ENCODE results near the gene BCL2.

BCL2 gene

GRCh38 chr18:63249771-63250170 is 69.8 kb downstream of the BCL2 start:
- no peak overlapping the region for H3K4me3 ChIP-seq (ENCODE audit: low read depth, low read length)
- TF ChIP-seq, protein P1, sequence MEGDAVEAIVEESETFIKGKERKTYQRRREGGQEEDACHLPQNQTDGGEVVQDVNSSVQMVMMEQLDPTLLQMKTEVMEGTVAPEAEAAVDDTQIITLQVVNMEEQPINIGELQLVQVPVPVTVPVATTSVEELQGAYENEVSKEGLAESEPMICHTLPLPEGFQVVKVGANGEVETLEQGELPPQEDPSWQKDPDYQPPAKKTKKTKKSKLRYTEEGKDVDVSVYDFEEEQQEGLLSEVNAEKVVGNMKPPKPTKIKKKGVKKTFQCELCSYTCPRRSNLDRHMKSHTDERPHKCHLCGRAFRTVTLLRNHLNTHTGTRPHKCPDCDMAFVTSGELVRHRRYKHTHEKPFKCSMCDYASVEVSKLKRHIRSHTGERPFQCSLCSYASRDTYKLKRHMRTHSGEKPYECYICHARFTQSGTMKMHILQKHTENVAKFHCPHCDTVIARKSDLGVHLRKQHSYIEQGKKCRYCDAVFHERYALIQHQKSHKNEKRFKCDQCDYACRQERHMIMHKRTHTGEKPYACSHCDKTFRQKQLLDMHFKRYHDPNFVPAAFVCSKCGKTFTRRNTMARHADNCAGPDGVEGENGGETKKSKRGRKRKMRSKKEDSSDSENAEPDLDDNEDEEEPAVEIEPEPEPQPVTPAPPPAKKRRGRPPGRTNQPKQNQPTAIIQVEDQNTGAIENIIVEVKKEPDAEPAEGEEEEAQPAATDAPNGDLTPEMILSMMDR (IDR thresholded peaks at IDR 0.05; ENCODE audit: low read depth, low read length, missing control alignments), result no peak
- DNase-seq (ENCODE audit: low read depth), result no peak

- DNase-seq (ENCODE audit: low read depth), result no peak
- no peak overlapping the region for H3K4me3 ChIP-seq (ENCODE audit: low read depth, low read length)
- TF ChIP-seq, protein P1 (IDR thresholded peaks at IDR 0.05; ENCODE audit: low read depth, low read length, missing control alignments), result no peak
These were observed 71.6 kb downstream of the BCL2 start for GRCh38 chr18:63247926-63248325.

GRCh38 chr18:63247506-63247905 is 72.1 kb downstream of the BCL2 start:
- no peak for DNase-seq (ENCODE audit: low read depth)
- TF ChIP-seq, protein P1 (IDR thresholded peaks at IDR 0.05; ENCODE audit: low read depth, low read length, missing control alignments), result no peak

DNA sequence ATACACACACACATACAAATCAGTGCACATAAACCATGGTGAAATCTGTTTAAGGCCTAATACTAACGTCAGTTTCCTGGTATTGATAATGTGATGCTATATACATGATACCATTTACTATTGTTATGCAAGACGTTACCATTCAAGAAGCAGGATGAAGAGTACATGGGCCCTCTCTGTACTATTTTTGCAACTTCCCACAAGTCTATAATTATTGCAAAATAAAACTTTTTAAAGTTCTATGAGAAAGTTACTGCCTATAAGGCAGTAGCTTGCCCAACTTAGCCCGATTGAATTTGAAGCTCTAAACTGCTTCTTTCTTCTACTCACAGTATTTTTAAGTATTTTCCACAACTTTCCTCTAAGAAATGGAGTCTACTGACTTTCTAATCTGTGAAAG is 74.0 kb downstream of the BCL2 start:
- DNase-seq (ENCODE audit: low read depth), result no peak
- TF ChIP-seq, protein P1 (IDR thresholded peaks at IDR 0.05; ENCODE audit: low read depth, low read length, missing control alignments), result no peak
- no peak overlapping the region for H3K4me3 ChIP-seq (ENCODE audit: low read depth, low read length)

More at GRCh38 chr18:63247506-63247905, 72.1 kb downstream of the BCL2 start:
- no peak overlapping the region for H3K4me3 ChIP-seq (ENCODE audit: low read depth, low read length)

DNA sequence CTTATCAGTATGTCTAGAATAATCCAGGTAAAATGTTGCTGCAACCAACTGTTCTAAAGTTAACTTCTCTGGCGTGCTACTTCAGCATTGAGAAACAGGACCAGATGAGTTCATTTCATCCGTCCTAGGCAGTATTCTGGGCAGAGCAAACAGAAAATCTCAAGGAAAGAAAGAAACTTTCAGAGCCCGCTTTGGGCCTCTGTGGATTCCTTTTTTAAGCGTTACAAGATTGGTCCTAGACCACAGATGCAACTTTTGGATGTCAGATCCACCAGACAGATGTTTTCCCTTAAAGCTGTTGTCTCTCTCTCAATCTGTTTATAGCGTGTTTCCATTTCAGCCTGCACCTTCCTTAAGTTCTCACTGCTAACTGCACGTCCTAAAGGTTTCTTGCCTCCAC is 75.0 kb downstream of the BCL2 start:
- TF ChIP-seq, protein P1 (IDR thresholded peaks at IDR 0.05; ENCODE audit: low read depth, low read length, missing control alignments), result no peak
- no peak overlapping the region for H3K4me3 ChIP-seq (ENCODE audit: low read depth, low read length)
- no peak for DNase-seq (ENCODE audit: low read depth)

GRCh38 chr18:63241760-63242159 is 77.8 kb downstream of the BCL2 start:
- DNase-seq (ENCODE audit: low read depth), result no peak
- H3K4me3 ChIP-seq (ENCODE audit: low read depth, low read length), result no peak overlapping the region
- TF ChIP-seq, protein P1 (IDR thresholded peaks at IDR 0.05; ENCODE audit: low read depth, low read length, missing control alignments), result no peak

DNA sequence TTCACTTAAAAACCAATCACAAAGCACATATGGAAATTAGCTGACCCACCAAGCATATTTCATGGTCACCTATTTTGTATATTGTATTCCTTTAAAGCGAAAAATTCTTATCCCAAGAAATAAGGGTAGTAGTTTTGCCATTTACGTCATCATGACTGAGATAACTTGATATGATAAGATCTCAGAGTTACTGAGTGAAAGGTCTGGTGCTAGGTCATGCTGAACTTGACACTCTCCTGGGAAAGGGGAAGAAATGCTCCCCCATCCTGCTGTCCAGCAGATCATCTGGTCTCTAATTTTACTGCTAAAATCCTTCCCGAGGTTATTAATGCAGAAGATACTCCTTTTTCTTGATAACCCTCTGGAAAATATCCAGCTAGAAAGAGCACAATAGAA is 78.3 kb downstream of the BCL2 start:
- TF ChIP-seq, protein P1 (IDR thresholded peaks at IDR 0.05; ENCODE audit: low read depth, low read length, missing control alignments), result no peak
- DNase-seq (ENCODE audit: low read depth), result no peak
- H3K4me3 ChIP-seq (ENCODE audit: low read depth, low read length), result no peak overlapping the region

Data from GM12864 (cell line).